ENCODE results near the gene DAW1. TPM values are rescaled to one million over a fixed set of nuclear protein-coding genes. Genes with fewer than 3 reads are reported as not detected.

The DAW1 gene
- total RNA-seq, 3 donors from 2014 or later = not detected

GRCh38 chr2:227973241-227973640, 101.8 kb downstream of the DAW1 start:
- no peaks in the 10 kb centered on the region for H3K27me3 ChIP-seq
- TF ChIP-seq CTCF (IDR thresholded peaks at IDR 0.05) = no peak
- no peak for TF ChIP-seq POLR2A (IDR thresholded peaks at IDR 0.05)
- H3K27ac ChIP-seq = no peak overlapping the region
- no peaks in the 10 kb centered on the region for H3K9me3 ChIP-seq
- no peak overlapping the region for H3K4me3 ChIP-seq
- DNase-seq (ENCODE audit: low spot score in 2 of 2) = no peak
- H3K4me1 ChIP-seq = no peaks in the 10 kb centered on the region
- H3K36me3 ChIP-seq = no peaks in the 10 kb centered on the region
- intact Hi-C loops (cut with DNase I; ENCODE audit: low total_unique reads) = no loop called here

Other genes starting within 250 kb of the DAW1 start
- gene SCYGR5, start 204.8 kb upstream of the DAW1 start, total RNA-seq = not detected
- 100 to 1,000 TPM in 1 of 3 donors, 10 to 100 TPM in 2; 29.9 to 278 (median 46.9) TPM for gene SLC19A3, start 153.6 kb upstream of the DAW1 start, total RNA-seq
- gene SCYGR6, start 146.9 kb upstream of the DAW1 start, total RNA-seq = not detected
- not detected for gene SCYGR7, start 143.3 kb upstream of the DAW1 start, total RNA-seq
- not detected for gene SCYGR8, start 125.7 kb upstream of the DAW1 start, total RNA-seq
- gene CCL20, start 57.8 kb upstream of the DAW1 start, total RNA-seq = 1 to 10 TPM in 2 of 3 donors, not detected in 1; 1.3 to 6.7 TPM